Loucy (cell line): ENCODE measurements around the gene OTOS.

Source experiments
- H2AFZ ChIP-seq: fragments of 200-600 bp; sonication (generic); 2 replicates; pipeline ENCODE4 v1.6.0; 2016; ENCODE audit warnings: antibody characterized with exemption, mild to moderate bottlenecking, low read length, moderate library complexity
- H3F3A ChIP-seq: fragments of 200-600 bp; 2 replicates; pipeline ENCODE4 v1.6.0; 2016; ENCODE audit warnings: antibody characterized with exemption, low read depth, mild to moderate bottlenecking
- H3K27me3 ChIP-seq: fragments of 200-600 bp; sonication (generic); 2 replicates; pipeline ENCODE4 v1.6.1; 2014; ENCODE audit warnings: low read length, mild to moderate bottlenecking; ENCODE audit not compliant: insufficient read depth, poor library complexity, severe bottlenecking
- H3K36me3 ChIP-seq: fragments of 200-600 bp; sonication (generic); 2 replicates; pipeline ENCODE4 v1.6.1; 2016; ENCODE audit warnings: low read length; ENCODE audit not compliant: insufficient read depth
- H3K4me1 ChIP-seq: fragments of 200-600 bp; sonication (generic); 2 replicates; pipeline ENCODE4 v1.5.1; 2014; ENCODE audit warnings: low read length, mild to moderate bottlenecking; ENCODE audit not compliant: insufficient read depth, poor library complexity, severe bottlenecking
- H3K4me2 ChIP-seq: fragments of 200-600 bp; sonication (generic); 2 replicates; pipeline ENCODE4 v1.6.0; 2014; ENCODE audit warnings: antibody characterized with exemption, low read length, low read depth, mild to moderate bottlenecking; ENCODE audit not compliant: poor library complexity, severe bottlenecking
- H3K4me3 ChIP-seq: fragments of 200-600 bp; sonication (generic); 2 replicates; pipeline ENCODE4 v1.5.1; 2014; ENCODE audit warnings: low read length, mild to moderate bottlenecking, mixed read lengths; ENCODE audit not compliant: poor library complexity, severe bottlenecking
- H3K79me2 ChIP-seq: fragments of 200-600 bp; sonication (generic); 2 replicates; pipeline ENCODE4 v1.6.1; 2014; ENCODE audit warnings: low read length; ENCODE audit not compliant: insufficient read depth
- H3K9ac ChIP-seq: fragments of 200-600 bp; sonication (generic); 2 replicates; pipeline ENCODE4 v1.6.0; 2014; ENCODE audit warnings: mild to moderate bottlenecking, low read depth, low read length, moderate library complexity; ENCODE audit not compliant: poor library complexity, severe bottlenecking
- H3K9me2 ChIP-seq: fragments of 200-600 bp; sonication (generic); replicated peaks from 2 replicates; pipeline ENCODE4 v1.6.1; 2016; ENCODE audit warnings: low read depth, low read length, mixed read lengths
- H3K9me3 ChIP-seq: fragments of 200-600 bp; sonication (generic); 2 replicates; pipeline ENCODE4 v1.6.1; 2014; ENCODE audit warnings: mild to moderate bottlenecking, antibody characterized with exemption, low read length, low read depth; ENCODE audit not compliant: insufficient read depth
- H4K20me1 ChIP-seq: fragments of 200-600 bp; sonication (generic); 2 replicates; pipeline ENCODE4 v1.6.0; 2014; ENCODE audit warnings: antibody characterized with exemption, low read length, mild to moderate bottlenecking; ENCODE audit not compliant: insufficient read depth, poor library complexity, severe bottlenecking
- CTCF ChIP-seq: fragments of 200-600 bp; sonication (generic); conservative IDR thresholded peaks from 2 replicates; pipeline ENCODE4 v1.5.1; 2014; ENCODE audit warnings: mild to moderate bottlenecking, antibody characterized with exemption, low read length
- EZH2phosphoT487 ChIP-seq: fragments of 200-600 bp; IDR thresholded peaks from 2 replicates; pipeline ENCODE4 v1.6.1; 2018; ENCODE audit warnings: antibody characterized with exemption, mild to moderate bottlenecking, moderate library complexity, borderline replicate concordance

The OTOS gene

GRCh38 chr2:240121675-240122074 lies 18.8 kb downstream of the OTOS start:
- Histone ChIP-seq H3K4me3 (no peak overlapping the region), H3K9me3 (no peaks in the 10 kb centered on the region), H3F3A (no peaks in the 10 kb centered on the region), H3K79me2 (no peaks in the 10 kb centered on the region), H2AFZ (peak overlapping the region; percentile 47; the same call in 1 of the 2 replicates), H3K27me3 (no peaks in the 10 kb centered on the region), H4K20me1 (no peaks in the 10 kb centered on the region), H3K9ac (no peak overlapping the region), H3K9me2 (no peaks in the 10 kb centered on the region), H3K4me2 (peak overlapping the region; percentile 35), H3K4me1 (peaks cover 9% of the 10 kb centered on the region), H3K36me3 (no peaks in the 10 kb centered on the region; the same call in 1 of the 2 replicates)
- TF ChIP-seq EZH2phosphoT487 = no peak

- no peak overlapping the region for H3K9ac ChIP-seq
- H3K9me3 ChIP-seq = no peaks in the 10 kb centered on the region
- H4K20me1 ChIP-seq = no peaks in the 10 kb centered on the region
- H3K4me1 ChIP-seq = peaks cover 9% of the 10 kb centered on the region
- H3K4me2 ChIP-seq = no peak overlapping the region
- H3K27me3 ChIP-seq = no peaks in the 10 kb centered on the region
- H3K36me3 ChIP-seq = no peaks in the 10 kb centered on the region; the same call in 1 of the 2 replicates
- no peaks in the 10 kb centered on the region for H3K79me2 ChIP-seq
- H3K9me2 ChIP-seq = no peaks in the 10 kb centered on the region
- no peaks in the 10 kb centered on the region for H3F3A ChIP-seq
- H2AFZ ChIP-seq = no peak overlapping the region
- no peak overlapping the region for H3K4me3 ChIP-seq
- TF ChIP-seq CTCF (no peak), EZH2phosphoT487 (no peak)
Measured at GRCh38 chr2:240121190-240121589, 19.3 kb downstream of the OTOS start.

DNA sequence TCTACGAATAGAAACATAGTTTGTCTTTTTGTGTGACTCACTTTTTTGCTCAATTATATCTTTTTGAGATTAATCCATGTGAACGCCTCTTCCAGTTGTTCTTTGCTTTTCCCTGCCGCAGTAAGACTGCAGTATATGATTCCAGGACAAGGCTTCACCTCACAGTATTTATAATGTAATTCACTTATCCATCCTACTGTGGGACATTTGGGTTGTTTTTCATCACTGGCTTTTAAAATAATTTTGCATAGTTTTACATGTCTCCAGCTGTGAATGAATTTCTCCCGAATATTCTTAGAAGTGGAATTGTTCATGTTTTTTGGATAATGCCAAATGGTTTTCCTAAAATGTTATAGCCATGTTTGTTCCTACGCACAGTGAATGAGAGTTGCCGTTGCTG lies 26.2 kb downstream of the OTOS start:
- H4K20me1 ChIP-seq = no peaks in the 10 kb centered on the region
- no peaks in the 10 kb centered on the region for H3K9me3 ChIP-seq
- H3K79me2 ChIP-seq = no peaks in the 10 kb centered on the region
- H3K4me2 ChIP-seq = no peak overlapping the region
- H3K36me3 ChIP-seq = no peaks in the 10 kb centered on the region
- H3F3A ChIP-seq = no peaks in the 10 kb centered on the region
- H3K9me2 ChIP-seq = no peaks in the 10 kb centered on the region
- no peak overlapping the region for H2AFZ ChIP-seq
- H3K27me3 ChIP-seq = no peaks in the 10 kb centered on the region
- H3K9ac ChIP-seq = no peak overlapping the region
- TF ChIP-seq CTCF (no peak), EZH2phosphoT487 (no peak)
- H3K4me1 ChIP-seq = no peaks in the 10 kb centered on the region
- H3K4me3 ChIP-seq = no peak overlapping the region

- H3K4me3 ChIP-seq = no peak overlapping the region
- H3F3A ChIP-seq = no peaks in the 10 kb centered on the region
- H3K9me2 ChIP-seq = no peaks in the 10 kb centered on the region
- H3K79me2 ChIP-seq = no peaks in the 10 kb centered on the region
- no peaks in the 10 kb centered on the region for H3K9me3 ChIP-seq
- no peak overlapping the region for H2AFZ ChIP-seq
- TF ChIP-seq EZH2phosphoT487 = no peak
- no peak for TF ChIP-seq CTCF
- H3K36me3 ChIP-seq = no peaks in the 10 kb centered on the region
- H3K27me3 ChIP-seq = no peaks in the 10 kb centered on the region
- H3K4me1 ChIP-seq = no peaks in the 10 kb centered on the region
- H4K20me1 ChIP-seq = no peaks in the 10 kb centered on the region
- no peak overlapping the region for H3K9ac ChIP-seq
- H3K4me2 ChIP-seq = no peak overlapping the region
Measured at GRCh38 chr2:240112914-240113690, 27.4 kb downstream of the OTOS start.
